Right renal pelvis (tissue), 4 donors: ENCODE results near the gene FLT3. TPM values are rescaled to one million over a fixed set of nuclear protein-coding genes. Genes with fewer than 3 reads are reported as not detected.
"Not testable (repeated sequence)": the region's sequence is repeated elsewhere in the genome, so short reads cannot be mapped to it uniquely, and the experiment has no call there.

Source experiments
- DNase-seq, 4 donors: peaks; one replicate each; pipeline ENCODE4 v3.0.0-alpha.2; 2013; ENCODE audit warnings: low read depth in 4 of 4, low spot score in 3 of 4, missing footprints in 1 of 4
- polyA plus RNA-seq, 4 donors: library from polyadenylated mRNA; unstranded; fragments of 120-200 nt; gene quantifications; one replicate each; pipeline ENCODE4 v1.2.1, GENCODE V29; 2013; ENCODE audit not compliant: insufficient read length in 4 of 4

Gene FLT3
- under 1 TPM; 0.19 to 0.41 (median 0.33) TPM for polyA plus RNA-seq

- peak in 3 of 4 donors; percentile 22 to 41 (median 23) for DNase-seq
Observed at GRCh38 chr13:28100150-28101121, at the start of gene FLT3. TSS of gene FLT3 (minus strand) at chr13:28100576. CDS start at chr13:28100510, 66 bp downstream.

GRCh38 chr13:28147495-28147894 is 47.1 kb upstream of the FLT3 start:
- no peak for DNase-seq

DNA sequence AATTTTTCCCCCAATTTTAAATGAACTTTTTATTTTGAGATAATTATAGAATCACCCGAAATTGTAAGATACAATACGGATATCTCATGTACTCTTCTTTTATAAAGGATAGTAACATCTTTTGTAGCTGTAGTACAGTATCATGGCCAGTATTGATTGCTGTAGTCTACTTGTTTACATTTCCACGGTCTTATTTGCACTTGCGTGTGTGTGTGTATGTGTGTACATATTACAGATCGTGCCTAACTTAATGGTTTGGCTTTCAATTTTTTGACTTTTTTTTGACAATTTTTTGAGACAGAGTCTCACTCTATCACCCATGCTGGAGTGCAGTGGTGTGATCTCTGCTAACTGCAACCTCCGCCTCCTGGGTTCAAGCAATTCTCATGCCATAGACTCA is 44.7 kb upstream of the FLT3 start:
- no peak for DNase-seq

DNA sequence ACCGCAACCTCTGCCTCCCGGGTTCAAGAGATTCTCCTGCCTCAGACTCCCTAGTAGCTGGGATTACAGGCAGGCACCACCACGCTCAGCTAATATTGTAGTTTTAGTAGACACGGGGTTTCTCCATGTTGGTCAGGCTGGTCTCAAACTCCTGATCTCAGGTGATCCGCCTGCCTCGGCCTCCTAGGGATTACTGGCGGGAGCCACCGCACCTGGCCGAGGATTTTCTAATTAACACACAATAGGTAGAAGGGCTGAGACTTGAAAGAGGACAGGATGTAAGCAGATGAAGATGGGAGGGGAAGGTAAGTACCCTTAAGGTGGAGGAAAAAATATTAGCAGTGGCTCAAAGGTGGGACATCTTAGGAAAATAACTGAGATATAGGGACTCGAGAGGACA is 41.2 kb upstream of the FLT3 start:
- not testable (repeated sequence) for DNase-seq

- DNase-seq, result no peak
Observed at GRCh38 chr13:28140433-28141125, 40.2 kb upstream of the FLT3 start.

DNA sequence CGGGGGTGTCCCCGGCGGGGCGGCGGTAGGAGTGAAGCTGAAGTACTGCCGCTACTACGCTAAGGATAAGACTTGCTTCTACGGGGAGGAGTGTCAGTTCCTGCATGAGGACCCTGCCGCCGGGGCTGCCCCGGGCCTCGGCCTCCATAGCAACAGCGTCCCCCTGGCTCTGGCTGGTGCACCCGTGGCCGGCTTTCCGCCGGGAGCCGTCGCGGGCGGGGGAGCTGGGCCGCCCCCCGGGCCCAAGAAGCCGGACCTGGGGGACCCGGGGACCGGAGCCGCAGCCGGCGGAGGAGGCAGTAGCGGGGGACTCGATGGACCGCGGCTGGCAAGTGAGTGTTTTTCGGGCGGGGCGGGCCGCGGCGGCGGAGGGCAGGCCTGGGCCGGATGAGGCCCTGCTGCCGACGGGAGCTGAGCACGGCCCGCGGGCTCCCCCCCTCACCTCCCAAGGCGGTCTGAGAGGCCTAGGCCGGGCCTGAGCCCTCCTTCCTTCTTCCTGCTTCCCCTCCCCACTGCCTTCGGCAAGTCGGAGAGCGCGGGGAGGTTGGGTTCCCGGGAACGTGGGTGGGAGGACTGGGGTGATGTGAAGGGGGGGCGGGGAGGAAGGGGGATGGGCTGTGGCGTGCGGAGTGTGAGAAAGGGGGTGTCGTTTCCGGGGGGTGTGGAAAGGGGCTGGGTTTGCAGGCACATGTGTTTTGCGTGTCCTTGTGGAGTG is 38.5 kb upstream of the FLT3 start:
- peak; percentile 79 to 85 (median 82) for DNase-seq

GRCh38 chr13:28138012-28138755 is 37.8 kb upstream of the FLT3 start, which contains the start of gene PAN3:
TSS of gene PAN3 (plus strand) at chr13:28138545. CDS start at chr13:28138658, 113 bp downstream.
- DNase-seq, result peak; percentile 87 to 89 (median 88)

DNA sequence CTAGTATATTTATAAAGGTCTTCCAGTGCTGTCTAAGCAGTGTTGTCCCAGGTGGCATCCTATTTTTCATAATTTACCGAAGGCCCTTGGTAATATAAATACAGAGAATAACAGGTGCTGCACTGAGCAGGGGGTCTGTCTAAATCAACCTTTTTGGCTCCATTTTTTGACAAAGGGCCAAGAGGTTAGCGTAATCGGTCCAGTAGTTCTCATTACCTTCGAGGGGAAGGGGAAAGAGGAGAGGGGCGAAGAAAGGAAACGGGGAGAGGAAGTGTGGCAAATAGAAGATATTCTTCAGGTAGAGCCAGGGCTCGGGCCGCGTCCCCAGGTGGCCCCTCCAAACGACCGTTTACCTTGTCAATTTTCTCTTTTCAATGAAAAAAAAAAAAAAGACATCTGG is 37.2 kb upstream of the FLT3 start:
- DNase-seq, result peak in 3 of 4 donors; percentile 12 to 20 (median 20)

- no peak for DNase-seq
Observed at GRCh38 chr13:28136916-28137315, 36.5 kb upstream of the FLT3 start.

DNA sequence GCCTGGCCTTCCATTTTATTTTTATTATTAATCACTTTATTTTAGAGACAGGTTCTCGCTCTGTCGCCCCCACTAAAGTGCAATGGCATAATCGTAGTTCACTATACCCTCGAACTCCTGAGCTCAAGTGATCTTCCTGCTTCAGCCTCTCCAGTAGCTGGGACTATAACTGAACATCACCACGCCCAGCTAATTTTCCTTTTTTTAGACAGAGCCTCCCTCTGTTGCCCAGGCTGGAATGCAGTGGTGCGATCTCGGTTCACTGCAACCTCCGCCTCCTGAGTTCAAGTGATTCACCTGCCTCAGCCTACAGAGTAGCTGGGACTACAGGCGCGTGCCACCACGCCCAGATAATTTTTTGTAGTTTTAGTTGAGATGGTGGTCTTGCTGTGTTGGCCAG is 31.3 kb upstream of the FLT3 start:
- no peak for DNase-seq

DNA sequence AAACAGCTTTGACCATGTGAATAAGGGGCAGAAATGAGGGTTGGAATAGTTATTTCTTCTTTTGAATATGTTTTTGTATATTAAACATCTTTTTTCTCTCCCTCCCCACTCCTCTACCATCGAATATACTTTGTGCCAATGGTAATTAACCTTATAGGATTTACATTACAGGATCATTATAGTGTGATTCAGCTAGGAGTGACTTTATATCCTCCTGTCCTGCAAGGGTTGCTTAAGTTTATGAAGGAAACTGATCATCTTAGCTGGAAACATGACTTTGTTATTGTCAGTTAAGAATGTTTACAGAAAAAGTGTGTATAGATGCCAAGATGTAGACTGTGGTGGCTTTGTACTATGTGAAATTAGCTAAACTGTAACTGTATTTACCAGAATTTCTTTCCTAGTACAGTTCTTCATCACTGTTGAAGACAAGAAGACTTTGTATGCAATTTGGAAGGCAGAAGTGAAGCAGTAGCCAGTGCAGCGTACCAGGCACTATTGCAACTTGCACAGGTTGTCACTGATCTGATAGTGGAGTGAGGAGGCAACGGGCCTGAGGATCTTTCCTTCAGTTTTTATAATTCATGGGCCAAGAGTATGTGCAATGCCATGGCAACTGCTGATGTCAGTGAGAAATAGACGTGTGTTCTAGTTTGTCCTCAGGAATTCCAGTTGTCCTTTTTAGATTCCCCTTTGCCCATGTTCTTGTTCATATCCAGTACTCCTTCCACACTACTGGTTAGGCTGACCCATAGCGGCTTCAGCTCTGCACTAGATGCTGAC is 29.7 kb upstream of the FLT3 start:
- DNase-seq, result no peak

- DNase-seq, result no peak
Observed at GRCh38 chr13:28128926-28129325, 28.6 kb upstream of the FLT3 start.

GRCh38 chr13:28128030-28128429 is 27.7 kb upstream of the FLT3 start:
- no peak for DNase-seq

- no peak for DNase-seq
Observed at GRCh38 chr13:28121224-28121623, 20.8 kb upstream of the FLT3 start.

- DNase-seq, result no peak
Observed at GRCh38 chr13:28120317-28120716, 19.9 kb upstream of the FLT3 start.

DNA sequence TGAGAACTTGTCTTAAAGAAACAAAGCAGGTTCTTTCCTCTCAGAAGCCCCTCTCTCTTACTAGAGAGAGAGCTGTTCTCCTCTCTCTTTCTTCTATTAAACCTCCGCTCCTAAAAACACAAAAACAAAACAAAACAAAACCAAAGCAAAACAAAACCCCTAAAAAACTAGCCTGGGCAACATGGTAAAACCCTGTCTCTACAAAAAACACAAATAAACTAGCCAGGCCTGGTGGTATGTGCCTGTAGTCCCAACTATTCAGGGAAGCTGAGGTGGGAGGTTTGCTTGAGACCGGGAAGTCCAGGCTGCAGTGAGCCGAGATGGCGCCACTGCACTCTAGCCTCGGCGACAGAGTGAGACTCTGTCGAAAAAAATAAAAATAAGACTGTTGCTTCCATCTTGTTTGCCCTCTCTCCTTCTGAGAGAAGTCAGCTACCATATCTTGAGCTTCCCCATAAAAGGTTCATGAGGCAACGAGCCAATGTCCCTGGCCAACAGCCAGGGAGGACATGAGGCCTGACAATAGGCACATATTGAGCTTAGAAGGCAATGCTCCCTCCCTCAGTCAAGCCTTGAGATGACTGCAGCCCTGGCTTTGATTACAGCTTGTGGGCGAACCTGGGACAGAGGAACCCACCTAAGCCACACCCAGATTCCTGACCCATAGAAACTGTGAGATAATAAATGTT is 17.5 kb upstream of the FLT3 start:
- DNase-seq, result no peak

- no peak for DNase-seq
Observed at GRCh38 chr13:28116736-28117135, 16.4 kb upstream of the FLT3 start.

DNA sequence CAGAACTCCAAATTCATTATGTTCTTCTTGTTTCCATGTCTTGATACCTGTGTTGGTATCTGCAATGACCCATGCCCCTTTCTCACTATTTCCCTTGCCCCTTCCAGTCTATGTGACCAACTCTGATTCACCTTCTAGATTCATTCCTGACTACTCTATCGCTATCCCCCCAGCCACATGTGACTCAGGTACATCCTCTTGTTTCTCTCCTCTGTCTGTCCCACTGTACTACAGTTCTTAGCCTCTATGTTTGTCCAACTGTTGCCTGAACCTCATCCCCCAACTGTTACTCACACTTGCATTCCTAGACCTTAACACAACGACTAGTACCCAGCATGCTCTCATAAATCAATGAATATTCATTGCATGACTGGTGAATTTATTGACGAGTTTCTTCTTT is 10.0 kb upstream of the FLT3 start:
- DNase-seq, result no peak

DNA sequence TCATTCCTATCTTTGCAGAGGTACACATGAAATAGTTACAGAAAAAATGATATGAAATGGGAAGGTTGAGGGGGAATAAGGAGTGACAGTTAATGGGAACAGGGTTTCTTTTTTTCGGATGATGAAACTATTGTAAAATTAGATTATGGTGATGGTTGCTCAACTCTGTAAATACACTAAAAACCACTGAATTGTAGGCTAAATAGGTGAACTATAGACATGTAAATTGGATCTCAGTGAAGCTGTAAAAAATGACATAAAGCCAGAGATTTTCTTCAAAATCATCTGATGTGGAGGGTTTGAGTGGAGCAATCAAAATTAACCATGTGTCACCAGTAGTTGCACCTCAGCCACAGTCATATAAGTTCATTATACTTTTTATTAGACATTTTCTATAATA is 6.6 kb upstream of the FLT3 start:
- DNase-seq, result no peak
